B cell (primary cell): ENCODE measurements around the gene PDGFA.

Experiments
- CTCF ChIP-seq: fragments of 200-600 bp; IDR thresholded peaks from one replicate; pipeline ENCODE4 v1.8.0; 2022; ENCODE audit warnings: antibody characterized with exemption, mild to moderate bottlenecking
- EZH2 ChIP-seq: IDR thresholded peaks from 2 replicates; pipeline ENCODE4 v1.6.1; 2012; ENCODE audit warnings: borderline replicate concordance, low read depth, mild to moderate bottlenecking, moderate library complexity, low read length; ENCODE audit not compliant: insufficient read depth, poor library complexity, severe bottlenecking

GRCh38 chr7:450036-450435, 69.6 kb downstream of the PDGFA start:
- TF ChIP-seq CTCF (no peak), EZH2 (no peak)
